ENCODE measurements around the gene KRTAP10-5.
"Not testable (repeated sequence)": the region's sequence is repeated elsewhere in the genome, so short reads cannot be mapped to it uniquely, and the experiment has no call there.

KRTAP10-5 gene

GRCh38 chr21:44610157-44610843 is 29.9 kb upstream of the KRTAP10-5 start:
- DNase-seq, result not testable (repeated sequence)

- DNase-seq, result no peak
Observed at GRCh38 chr21:44609193-44609592, 28.8 kb upstream of the KRTAP10-5 start.

GRCh38 chr21:44606495-44606894 is 26.1 kb upstream of the KRTAP10-5 start:
- DNase-seq, result no peak

- no peak for DNase-seq
Observed at GRCh38 chr21:44603911-44604310, 23.5 kb upstream of the KRTAP10-5 start.

- no peak for DNase-seq
Observed at GRCh38 chr21:44603109-44603875, 22.9 kb upstream of the KRTAP10-5 start.

- DNase-seq, result no peak
Observed at GRCh38 chr21:44602463-44602850, 22.1 kb upstream of the KRTAP10-5 start.

- DNase-seq, result no peak
Observed at GRCh38 chr21:44601596-44602462, 21.4 kb upstream of the KRTAP10-5 start.

- DNase-seq, result not testable (repeated sequence)
Observed at GRCh38 chr21:44601091-44601490, 20.7 kb upstream of the KRTAP10-5 start.

- not testable (repeated sequence) for DNase-seq
Observed at GRCh38 chr21:44600118-44600978, 19.9 kb upstream of the KRTAP10-5 start, which contains the start of gene KRTAP10-7. TSS of gene KRTAP10-7 (plus strand) at chr21:44600597. CDS start at chr21:44600622, 25 bp downstream.

GRCh38 chr21:44599264-44600029 is 19.0 kb upstream of the KRTAP10-5 start:
- DNase-seq, result no peak

GRCh38 chr21:44598061-44598460 is 17.7 kb upstream of the KRTAP10-5 start:
- no peak for DNase-seq

GRCh38 chr21:44596068-44596725 is 15.8 kb upstream of the KRTAP10-5 start:
- no peak for DNase-seq

GRCh38 chr21:44595524-44595923 is 15.1 kb upstream of the KRTAP10-5 start:
- DNase-seq, result no peak

GRCh38 chr21:44594406-44594916 is 14.1 kb upstream of the KRTAP10-5 start:
- DNase-seq, result no peak

GRCh38 chr21:44593598-44594405 is 13.4 kb upstream of the KRTAP10-5 start:
- DNase-seq, result no peak

GRCh38 chr21:44592446-44593311 is 12.3 kb upstream of the KRTAP10-5 start, which contains the start of gene KRTAP10-6:
TSS of gene KRTAP10-6 (minus strand) at chr21:44592505. CDS start at chr21:44592484, 21 bp downstream.
- DNase-seq, result no peak

- not testable (repeated sequence) for DNase-seq
Observed at GRCh38 chr21:44591801-44592130, 11.4 kb upstream of the KRTAP10-5 start.
